Activated CD4-positive, alpha-beta T cell treated with anti-CD3 and anti-CD28 coated beads for 24 hours (primary cell): ENCODE measurements around the gene PCYT2.

Experiments used
- DNase-seq, 2 donors: peaks; one replicate each; pipeline ENCODE4 v3.0.0-alpha.2; 2020; ENCODE audit warnings: low read depth in 2 of 2

The PCYT2 gene

DNA sequence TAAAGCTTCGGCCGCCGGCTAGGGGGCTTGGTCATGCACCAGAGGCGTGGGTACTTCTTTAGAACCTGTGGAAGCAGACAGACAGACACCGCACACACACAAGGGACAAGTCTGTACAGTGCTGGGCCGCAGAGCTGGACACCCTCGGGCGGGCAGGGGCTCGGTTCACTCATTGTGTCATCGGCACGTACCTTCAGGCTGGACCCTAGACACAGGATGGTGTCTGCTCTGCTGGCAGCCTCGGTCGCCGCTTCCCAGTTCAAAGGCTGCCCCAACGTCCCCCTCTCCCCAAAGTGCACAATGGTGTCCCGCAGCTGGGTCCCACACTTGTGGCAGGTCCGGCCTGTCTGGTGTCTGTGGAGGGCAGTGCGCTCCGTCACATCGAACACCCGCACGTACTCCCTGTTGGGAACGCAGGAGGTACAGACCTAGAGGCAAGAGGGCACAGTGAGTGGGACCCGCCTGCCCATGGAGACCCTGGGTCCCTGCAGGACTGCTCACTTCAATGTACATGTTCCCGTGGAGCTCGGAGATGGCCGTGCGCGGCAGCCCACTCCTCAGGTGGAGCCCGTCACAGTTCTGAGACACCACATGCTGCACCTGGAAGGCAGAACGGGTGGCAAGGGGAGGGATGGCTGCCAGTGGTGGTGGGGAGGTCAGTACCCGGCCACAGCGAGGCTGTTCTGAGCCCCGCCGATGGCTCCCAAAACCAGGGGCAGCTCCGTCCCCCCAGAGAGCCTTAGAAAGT, 3.1 kb upstream of the PCYT2 start:
- DNase-seq = no peak

- DNase-seq = no peak
These were observed 2.3 kb upstream of the PCYT2 start for GRCh38 chr17:81913394-81914102.

- no peak for DNase-seq
These were observed 1.5 kb upstream of the PCYT2 start for GRCh38 chr17:81912441-81913309.

- DNase-seq = no peak
These were observed 770 bp upstream of the PCYT2 start for GRCh38 chr17:81911969-81912368.

DNA sequence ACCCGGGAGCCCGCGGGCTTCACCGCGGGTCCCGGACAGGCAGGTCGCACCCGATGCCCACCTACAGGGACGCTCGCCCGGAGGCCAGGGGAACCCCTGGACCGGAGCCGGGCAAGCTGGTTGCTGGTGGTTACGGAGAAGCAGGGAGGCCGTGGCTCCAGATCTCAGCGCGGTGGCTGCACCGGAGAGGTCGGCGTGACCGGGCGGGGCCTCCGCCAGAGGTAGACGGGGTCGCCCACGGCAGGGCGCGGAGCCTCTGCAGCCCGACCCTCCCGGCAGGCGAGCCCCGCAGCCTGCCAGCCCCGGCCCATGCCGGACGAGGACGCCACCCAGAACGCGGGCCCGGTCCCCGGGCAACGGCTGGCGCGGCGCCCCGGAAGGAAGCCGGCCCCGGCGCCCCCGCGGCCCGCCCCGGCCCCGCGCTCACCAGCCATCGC, 341 bp downstream of the PCYT2 start:
- no peak for DNase-seq

- DNase-seq = no peak
These were observed 996 bp downstream of the PCYT2 start for GRCh38 chr17:81909966-81910839.

DNA sequence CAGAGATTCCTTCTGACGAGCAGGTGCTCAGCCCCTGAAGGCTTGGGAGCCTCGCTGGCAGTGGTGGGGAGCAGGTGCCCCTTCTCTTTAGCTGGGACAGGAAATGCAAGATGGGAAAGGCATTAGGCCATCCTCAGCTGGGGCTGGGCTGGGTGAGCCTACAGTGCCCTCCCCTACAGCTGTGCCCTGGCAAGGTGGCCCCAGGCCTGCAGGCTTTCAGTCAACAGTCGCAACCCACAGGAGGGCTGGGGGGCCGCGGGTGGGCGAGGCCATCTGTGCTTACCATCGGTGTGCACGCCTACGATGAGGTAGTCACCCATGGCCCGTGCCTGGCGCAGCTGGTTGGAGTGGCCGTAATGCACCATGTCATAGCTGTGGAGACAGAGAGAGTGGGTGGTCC, 2.0 kb downstream of the PCYT2 start:
- no peak for DNase-seq

DNA sequence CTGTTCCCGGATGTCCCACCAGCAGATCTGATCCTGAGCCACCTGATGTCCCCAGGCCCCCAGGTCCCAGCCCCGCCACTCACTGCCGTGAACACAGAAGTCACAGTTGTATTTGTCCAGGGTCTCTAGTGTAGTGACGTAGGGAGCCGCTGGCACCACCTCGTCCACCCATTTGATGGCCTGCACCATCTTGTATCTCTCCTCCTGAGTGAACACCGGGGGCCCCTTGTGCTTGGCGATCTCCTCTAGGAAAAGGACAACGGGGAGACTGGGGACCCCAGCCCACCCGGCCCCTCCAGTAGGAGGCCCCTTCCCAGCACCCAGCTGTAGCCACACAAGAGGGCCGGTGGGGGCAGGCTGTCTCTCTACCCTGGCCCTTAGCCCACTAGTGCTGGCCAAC, 2.4 kb downstream of the PCYT2 start:
- no peak for DNase-seq

- no peak for DNase-seq
These were observed 3.7 kb downstream of the PCYT2 start for GRCh38 chr17:81907219-81908145.

- no peak for DNase-seq
These were observed 4.6 kb downstream of the PCYT2 start for GRCh38 chr17:81906476-81907218.

DNA sequence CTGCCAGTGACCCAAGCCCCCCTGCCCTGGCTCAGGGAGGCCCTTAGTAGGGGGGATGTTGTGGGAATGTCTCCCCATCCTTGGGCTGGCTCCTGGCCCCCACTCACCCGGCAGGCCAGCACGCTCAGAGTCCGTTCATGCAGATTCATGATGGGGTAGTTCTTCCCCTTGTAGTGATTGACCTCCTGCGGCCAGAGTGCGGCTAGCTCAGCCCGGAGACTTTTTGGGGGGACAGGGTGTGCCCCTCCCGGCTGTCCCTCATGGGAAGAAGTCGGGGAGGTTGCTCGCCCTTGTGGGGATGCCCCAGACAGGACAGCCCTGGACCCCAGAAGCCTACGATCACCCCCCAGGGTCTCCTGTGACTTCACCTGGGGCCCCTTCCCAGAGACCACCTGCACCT, 5.2 kb downstream of the PCYT2 start:
- no peak for DNase-seq

- no peak for DNase-seq
These were observed 5.7 kb downstream of the PCYT2 start for GRCh38 chr17:81905424-81905875.

DNA sequence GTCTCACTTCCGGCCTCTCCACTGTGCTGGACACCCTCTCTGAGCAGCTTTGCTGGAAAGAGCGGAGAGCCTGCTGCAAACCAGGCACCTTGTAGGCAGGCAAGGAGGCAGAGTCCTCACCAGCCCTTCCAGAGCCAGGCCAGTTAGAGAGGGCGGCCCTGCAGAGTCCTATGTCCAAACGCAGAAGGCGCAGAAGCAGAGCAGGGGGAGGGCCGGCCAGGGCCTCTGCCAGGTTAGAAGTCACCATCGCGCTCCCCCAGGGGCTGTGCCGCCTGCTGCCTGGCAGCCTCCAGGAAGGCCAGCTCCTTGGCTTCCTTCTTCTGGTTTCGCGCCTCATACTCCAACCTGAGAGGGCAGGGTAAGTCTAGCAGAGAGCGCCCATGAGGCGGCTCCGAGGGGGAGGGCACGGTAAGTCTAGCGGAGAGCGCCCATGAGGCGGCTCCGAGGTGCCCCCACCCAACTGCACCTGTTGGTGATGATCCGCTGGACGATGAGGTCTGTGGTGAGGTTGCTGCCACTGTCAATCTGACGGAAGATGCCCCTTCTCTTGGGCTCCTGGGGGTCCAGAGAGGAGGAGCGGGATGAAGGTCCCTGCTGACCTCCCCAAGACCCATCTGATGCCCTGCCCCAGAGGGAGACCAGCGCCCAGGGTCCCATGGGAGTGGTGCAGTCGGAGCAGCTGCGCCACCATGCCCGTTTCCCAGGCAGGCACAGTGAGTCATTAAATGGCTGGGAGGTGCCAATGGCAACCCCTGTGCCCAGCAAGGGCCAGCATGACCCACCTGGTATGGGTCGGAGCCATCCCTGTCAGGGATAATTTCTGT, 6.4 kb downstream of the PCYT2 start:
- no peak for DNase-seq

- DNase-seq = no peak
These were observed 7.2 kb downstream of the PCYT2 start for GRCh38 chr17:81903896-81904599.

DNA sequence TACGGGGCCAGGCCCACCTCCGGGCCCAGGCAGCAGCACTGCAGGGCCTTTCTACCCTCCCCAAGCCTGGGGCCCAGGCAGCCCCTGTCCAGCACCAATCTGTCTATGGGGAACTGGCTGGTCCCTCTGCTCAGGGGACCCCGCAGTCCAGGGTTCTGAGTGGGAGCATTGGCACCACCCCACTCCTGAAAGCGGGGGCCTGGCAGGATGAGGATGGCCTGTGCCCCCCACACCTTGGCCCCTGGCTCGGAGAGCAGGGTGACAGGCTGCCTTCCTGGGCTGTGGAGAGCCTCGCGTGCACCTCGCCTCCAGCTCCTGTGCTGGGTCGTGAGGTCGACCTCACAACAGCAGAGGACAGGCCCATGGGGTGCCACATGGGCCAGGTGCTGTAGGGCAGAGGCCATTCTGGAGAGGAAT, 7.8 kb downstream of the PCYT2 start:
- DNase-seq = no peak

DNA sequence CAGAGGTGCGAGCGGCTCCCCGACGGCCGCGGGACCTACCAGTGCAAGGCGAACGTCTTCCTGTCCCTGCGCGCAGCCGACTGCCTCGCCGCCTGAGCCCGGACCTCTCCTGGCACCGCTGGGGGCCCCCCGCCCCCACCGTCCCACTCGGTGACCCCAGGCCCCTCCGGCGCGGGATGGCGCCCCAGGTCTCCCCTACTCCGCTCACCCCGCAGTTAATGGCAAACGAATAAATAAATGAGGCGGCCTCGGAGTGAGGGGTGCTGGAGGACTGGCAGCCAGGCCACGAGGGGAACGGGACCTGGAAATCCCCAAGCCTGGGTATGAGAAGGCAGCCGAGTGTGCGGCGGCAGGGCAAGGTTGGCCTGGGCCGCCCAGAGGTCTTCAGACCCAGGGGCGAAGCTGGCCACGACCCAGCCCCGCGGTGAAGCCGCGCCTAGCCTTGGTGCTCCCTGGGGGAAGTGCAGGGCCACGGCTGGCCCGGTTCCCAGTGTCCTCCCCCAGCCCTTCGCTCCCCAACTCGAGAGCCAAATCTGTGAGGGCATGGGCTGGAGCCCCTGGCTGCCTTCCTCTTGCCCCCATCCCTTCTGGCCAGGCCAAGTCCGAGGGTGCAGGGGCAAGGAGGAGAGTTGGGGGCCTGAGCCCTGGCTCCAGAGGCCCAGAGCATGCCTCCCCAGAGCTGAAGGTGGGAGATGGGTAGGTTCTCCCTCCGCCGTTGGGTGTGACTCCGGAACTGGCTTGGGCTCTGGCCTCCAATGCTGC, 8.4 kb downstream of the PCYT2 start:
- no peak for DNase-seq

- DNase-seq = no peak
These were observed 9.1 kb downstream of the PCYT2 start, which contains the start of gene NPB for GRCh38 chr17:81902023-81902652. TSS of gene NPB (plus strand) at chr17:81902238. CDS start at chr17:81902278, 40 bp downstream.
